IMR-90 (cell line): ENCODE measurements around the gene IL17RE. TPM values are rescaled to one million over a fixed set of nuclear protein-coding genes. Genes with fewer than 3 reads are reported as not detected.

Experiments
- ATAC-seq: fragments of 200-7000 bp; cut with Tn5 transposase; 2 replicates; pipeline ENCODE4 v1.9.1; 2020; ENCODE audit warnings: low read depth, mild to moderate bottlenecking, moderate library complexity
- BruUV-seq: library from RNA; stranded (reverse); fragments of 400-500 nt; replicated peaks from 2 replicates; lab custom pipeline; 2021; lab: Mats Ljungman, UMichigan
- CTCF ChIA-PET: fragments of 300-600 bp; formaldehyde crosslinking; extraction: SDS; loops from one replicate; lab custom pipeline; 2021; ENCODE audit warnings: antibody characterized with exemption; lab: Yijun Ruan, JAX
- POLR2A ChIA-PET: fragments of 300-600 bp; sonication (Branson Sonifier 250); formaldehyde crosslinking; loops from one replicate; lab custom pipeline; 2022; ENCODE audit warnings: antibody characterized with exemption; ENCODE audit not compliant: unreplicated experiment; lab: Charles Lee
- DNase-seq: peaks from one replicate; pipeline ENCODE4 v3.0.0; 2013
- H2AFZ ChIP-seq: replicated peaks from 2 replicates; pipeline ENCODE3; 2013; ENCODE audit warnings: low read length, mild to moderate bottlenecking; ENCODE audit not compliant: poor library complexity
- H2AK5ac ChIP-seq: 2 replicates; pipeline ENCODE4 v1.6.1; 2013; ENCODE audit warnings: low read depth, low read length, inconsistent platforms
- H2AK9ac ChIP-seq: replicated peaks from 2 replicates; pipeline ENCODE3; 2013; ENCODE audit warnings: mild to moderate bottlenecking, low read depth, low read length, moderate library complexity; ENCODE audit not compliant: poor library complexity
- H2BK120ac ChIP-seq: 2 replicates; pipeline ENCODE4 v1.6.1; 2013; ENCODE audit warnings: low read depth, low read length, inconsistent platforms
- H2BK15ac ChIP-seq: 3 replicates; pipeline ENCODE4 v1.6.1; 2013; ENCODE audit warnings: low read depth, low read length, inconsistent platforms
- H2BK20ac ChIP-seq: 2 replicates; pipeline ENCODE4 v1.6.1; 2013; ENCODE audit warnings: low read depth, mild to moderate bottlenecking, inconsistent platforms, low read length, moderate library complexity
- H2BK5ac ChIP-seq: 2 replicates; pipeline ENCODE4 v1.6.1; 2013; ENCODE audit warnings: mild to moderate bottlenecking, low read depth, low read length, inconsistent platforms; ENCODE audit not compliant: poor library complexity, severe bottlenecking
- H3K14ac ChIP-seq: replicated peaks from 2 replicates; pipeline ENCODE4 v1.6.1; 2013; ENCODE audit warnings: low read depth, low read length, inconsistent platforms
- H3K18ac ChIP-seq: 2 replicates; pipeline ENCODE4 v1.6.1; 2013; ENCODE audit warnings: low read depth, low read length, control low read depth
- H3K23ac ChIP-seq: 2 replicates; pipeline ENCODE4 v1.6.1; 2013; ENCODE audit warnings: low read depth, low read length, inconsistent platforms
- H3K27ac ChIP-seq: 2 replicates; pipeline ENCODE4 v1.5.1; 2013; ENCODE audit warnings: mild to moderate bottlenecking, control low read depth, low read length; ENCODE audit not compliant: insufficient read depth
- H3K27me3 ChIP-seq: 2 replicates; pipeline ENCODE4 v1.6.1; 2013; ENCODE audit warnings: low read length; ENCODE audit not compliant: control insufficient read depth, insufficient read depth
- H3K36me3 ChIP-seq: 2 replicates; pipeline ENCODE4 v1.6.1; 2013; ENCODE audit warnings: low read length, mixed read lengths; ENCODE audit not compliant: control insufficient read depth, insufficient read depth
- H3K4ac ChIP-seq: 2 replicates; pipeline ENCODE4 v1.6.1; 2013; ENCODE audit warnings: low read depth, low read length, inconsistent platforms
- H3K4me1 ChIP-seq: 2 replicates; pipeline ENCODE4 v1.6.1; 2013; ENCODE audit warnings: low read length, mixed read lengths; ENCODE audit not compliant: control insufficient read depth, insufficient read depth
- H3K4me2 ChIP-seq: 2 replicates; pipeline ENCODE4 v1.6.1; 2013; ENCODE audit warnings: low read depth, mild to moderate bottlenecking, control low read depth, low read length, moderate library complexity
- H3K4me3 ChIP-seq: 2 replicates; pipeline ENCODE4 v1.5.1; 2013; ENCODE audit warnings: low read depth, mild to moderate bottlenecking, control low read depth, low read length, moderate library complexity; ENCODE audit not compliant: insufficient read depth
- H3K56ac ChIP-seq: 2 replicates; pipeline ENCODE4 v1.6.1; 2013; ENCODE audit warnings: low read length, inconsistent platforms; ENCODE audit not compliant: insufficient read depth; ENCODE audit errors: extremely low read depth
- H3K79me1 ChIP-seq, 2 experiments: 2 replicates each; pipeline ENCODE4 v1.6.1; 2013; ENCODE audit warnings: low read length in 2 of 2, inconsistent platforms in 1 of 2, low read depth in 1 of 2
- H3K9ac ChIP-seq: 2 replicates; pipeline ENCODE4 v1.6.1; 2013; ENCODE audit warnings: low read depth, low read length, control low read depth
- H3K9me1 ChIP-seq: 2 replicates; pipeline ENCODE4 v1.6.1; 2013; ENCODE audit warnings: low read length, inconsistent platforms; ENCODE audit not compliant: insufficient read depth
- H3K9me3 ChIP-seq: 2 replicates; pipeline ENCODE4 v1.6.1; 2013; ENCODE audit warnings: low read length; ENCODE audit not compliant: control insufficient read depth, insufficient read depth
- H4K20me1 ChIP-seq: 2 replicates; pipeline ENCODE4 v1.6.1; 2013; ENCODE audit warnings: low read length, inconsistent platforms; ENCODE audit not compliant: insufficient read depth
- H4K5ac ChIP-seq: 2 replicates; pipeline ENCODE4 v1.6.1; 2013; ENCODE audit warnings: mild to moderate bottlenecking, low read depth, low read length, control low read depth
- H4K8ac ChIP-seq, 2 experiments: 2 replicates each; pipeline ENCODE4 v1.6.1; 2013; ENCODE audit warnings: low read depth in 2 of 2, low read length in 2 of 2, control low read depth in 1 of 2, inconsistent platforms in 1 of 2
- H4K91ac ChIP-seq: 2 replicates; pipeline ENCODE4 v1.6.1; 2013; ENCODE audit warnings: low read depth, low read length, inconsistent platforms; ENCODE audit not compliant: insufficient read depth
- BHLHE40 ChIP-seq: fragments of 150-350 bp; IDR thresholded peaks from 2 replicates; pipeline ENCODE4 v1.6.1; 2016; ENCODE audit warnings: mild to moderate bottlenecking, low read depth, low read length
- CEBPB ChIP-seq: IDR thresholded peaks from 2 replicates; pipeline ENCODE4 v1.6.1; 2012; ENCODE audit warnings: low read depth, low read length, improper control_type of control experiment
- CHD1 ChIP-seq: IDR thresholded peaks from 2 replicates; pipeline ENCODE4 v1.6.1; 2012; ENCODE audit warnings: low read depth, low read length, improper control_type of control experiment
- FOS ChIP-seq: fragments of 150-350 bp; IDR thresholded peaks from 2 replicates; pipeline ENCODE4 v1.6.1; 2016; ENCODE audit warnings: low read depth, low read length
- MAFK ChIP-seq: IDR thresholded peaks from 2 replicates; pipeline ENCODE4 v1.6.1; 2012; ENCODE audit warnings: low read depth, low read length, improper control_type of control experiment
- MAZ ChIP-seq: IDR thresholded peaks from 2 replicates; pipeline ENCODE4 v1.6.1; 2012; ENCODE audit warnings: low read depth, mild to moderate bottlenecking, low read length, improper control_type of control experiment, moderate library complexity, borderline replicate concordance
- MXI1 ChIP-seq: IDR thresholded peaks from 2 replicates; pipeline ENCODE4 v1.6.1; 2012; ENCODE audit warnings: low read depth, mild to moderate bottlenecking, low read length, moderate library complexity, borderline replicate concordance
- NFE2L2 ChIP-seq: fragments of 150-350 bp; IDR thresholded peaks from 2 replicates; pipeline ENCODE4 v1.6.1; 2016; ENCODE audit warnings: low read depth, mild to moderate bottlenecking, low read length
- POLR2A ChIP-seq: IDR thresholded peaks from 2 replicates; pipeline ENCODE4 v1.6.1; 2012; ENCODE audit warnings: mild to moderate bottlenecking, low read depth, low read length
- RAD21 ChIP-seq: IDR thresholded peaks from 2 replicates; pipeline ENCODE4 v1.6.1; 2012; ENCODE audit warnings: low read length, improper control_type of control experiment
- RCOR1 ChIP-seq: IDR thresholded peaks from 2 replicates; pipeline ENCODE4 v1.6.1; 2012; ENCODE audit warnings: mild to moderate bottlenecking, low read length, improper control_type of control experiment; ENCODE audit not compliant: insufficient replicate concordance
- RFX5 ChIP-seq: IDR thresholded peaks from 2 replicates; pipeline ENCODE4 v1.8.0; 2012; ENCODE audit warnings: low read depth, mild to moderate bottlenecking, low read length, moderate library complexity
- SMC3 ChIP-seq: fragments of 150-350 bp; IDR thresholded peaks from 2 replicates; pipeline ENCODE4 v1.6.1; 2016; ENCODE audit warnings: low read depth, mild to moderate bottlenecking, antibody characterized with exemption, low read length, moderate library complexity
- USF2 ChIP-seq: fragments of 150-350 bp; IDR thresholded peaks from 2 replicates; pipeline ENCODE4 v1.6.1; 2017; ENCODE audit warnings: mild to moderate bottlenecking, antibody characterized with exemption, low read length, low read depth
- WGBS, 2 experiments: methylation state at CpG; one replicate each; pipeline versions ENCODE4 v1.1.5 to v1.1.7; 2013; ENCODE audit warnings: missing lambda C conversion rate in 2 of 2; ENCODE audit not compliant: insufficient read length in 1 of 2; ENCODE audit errors: extremely low coverage in 2 of 2; 5-methylcytosine and 5-hydroxymethylcytosine counted together
- dilution Hi-C: fragments of 300-500 bp; cut with HindIII; formaldehyde crosslinking; loops from one replicate; pipeline ENCODE4 v1.14.3; 2018; ENCODE audit warnings: low sequenced_read_pairs; ENCODE audit not compliant: unreplicated experiment
- in situ Hi-C: fragments of 300-500 bp; cut with MboI; formaldehyde crosslinking; loops from 3 replicates; pipeline ENCODE4 v1.14.3; 2019; ENCODE audit warnings: low sequenced_read_pairs, inconsistent platforms, mixed read lengths
- intact Hi-C: fragments of 100-400 bp; cut with micrococcal nuclease; formaldehyde crosslinking; loops from 2 replicates; pipeline ENCODE4 v1.10.0; 2022
- polyA plus RNA-seq, 3 experiments: library from polyadenylated mRNA; depleted of rRNA; stranded (reverse); fragments of >200 nt; gene quantifications; 2 replicates each; pipeline ENCODE4 v1.2.3, GENCODE V29; 2012; ENCODE audit warnings: low replicate concordance in 1 of 3
- total RNA-seq: library from RNA; depleted of rRNA; stranded (reverse); fragments of >200 nt; gene quantifications from 2 replicates; pipeline ENCODE4 v1.2.3, GENCODE V29; 2012
- TF ChIP-seq, protein P1 (sequence below): conservative IDR thresholded peaks from 2 replicates; pipeline ENCODE4 v1.5.1; 2012; ENCODE audit warnings: mild to moderate bottlenecking, low read depth, low read length, improper control_type of control experiment
- TF ChIP-seq, protein P2 (sequence below): fragments of 150-350 bp; IDR thresholded peaks from 2 replicates; pipeline ENCODE4 v1.6.1; 2016; ENCODE audit warnings: low read depth, mild to moderate bottlenecking, low read length, moderate library complexity, borderline replicate concordance

Gene IL17RE
- total and polyA plus RNA-seq, 2 of the 4 experiments (the other 2 are of a cell fraction): 0.90 to 7.2 TPM

DNA sequence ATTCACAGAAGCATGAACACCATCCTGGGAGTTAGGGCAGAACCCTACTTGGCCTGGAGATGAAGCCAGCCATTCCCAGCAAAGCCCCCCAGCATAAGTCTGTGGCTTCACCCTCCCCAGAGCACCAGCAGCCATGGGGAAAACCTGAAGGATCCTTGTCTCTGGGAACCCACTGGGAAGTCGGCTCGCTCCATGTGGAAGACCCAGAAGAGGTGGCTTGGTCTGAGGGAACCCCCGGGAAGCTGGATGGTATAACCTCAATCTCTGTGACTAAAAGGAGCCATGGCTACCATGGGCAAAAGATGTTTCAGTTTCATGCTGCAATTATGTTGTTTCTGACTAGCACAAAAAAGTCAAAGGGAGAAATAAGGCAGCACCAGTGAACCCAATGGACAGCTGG lies 47.1 kb upstream of the IL17RE start:
- Histone ChIP-seq H3K4me3 (no peak overlapping the region), H2BK120ac (no peak overlapping the region), H4K91ac (no peak overlapping the region), H3K9ac (no peak overlapping the region), H3K27me3 (peaks cover 9% of the 10 kb centered on the region), H3K4ac (no peak overlapping the region), H3K14ac (no peak overlapping the region), H3K9me1 (no peaks in the 10 kb centered on the region), H3K23ac (no peak overlapping the region), H3K79me1 (no peaks in the 10 kb centered on the region), H2AFZ (no peak overlapping the region), H3K18ac (no peak overlapping the region), H3K4me1 (no peaks in the 10 kb centered on the region), H4K5ac (no peak overlapping the region), H2AK9ac (no peak overlapping the region), H3K36me3 (no peaks in the 10 kb centered on the region), H3K4me2 (no peak overlapping the region), H4K8ac (no peak overlapping the region), H3K9me3 (no peaks in the 10 kb centered on the region), H2BK15ac (no peak overlapping the region), H3K56ac (no peak overlapping the region), H2BK20ac (no peak overlapping the region), H3K27ac (no peak overlapping the region), H2AK5ac (no peak overlapping the region), H4K20me1 (no peaks in the 10 kb centered on the region), H2BK5ac (no peak overlapping the region)
- ChIA-PET POLR2A (no interaction called here), CTCF (interaction anchor here (1.1 kb wide), 1 partner anchor 12 kb away, joined by 3 read pairs; the partner anchor contains the start of gene RPUSD3)
- dilution Hi-C loops: no loop called here
- in situ Hi-C loops: no loop called here
- intact Hi-C loops: no loop called here
- ATAC-seq: no peak
- DNase-seq: no peak
- no CpG with 5 or more reads among the region's 3 CpGs for WGBS, 2 experiments
- no TSS peak for BruUV-seq
- TF ChIP-seq USF2 (no peak), RCOR1 (no peak), BHLHE40 (no peak), RFX5 (no peak), POLR2A (no peak), FOS (no peak), SMC3 (no peak), MAFK (no peak), CHD1 (no peak), NFE2L2 (no peak), RAD21 (no peak), MXI1 (no peak), CEBPB (no peak), MAZ (no peak)
- TF ChIP-seq, protein P1, sequence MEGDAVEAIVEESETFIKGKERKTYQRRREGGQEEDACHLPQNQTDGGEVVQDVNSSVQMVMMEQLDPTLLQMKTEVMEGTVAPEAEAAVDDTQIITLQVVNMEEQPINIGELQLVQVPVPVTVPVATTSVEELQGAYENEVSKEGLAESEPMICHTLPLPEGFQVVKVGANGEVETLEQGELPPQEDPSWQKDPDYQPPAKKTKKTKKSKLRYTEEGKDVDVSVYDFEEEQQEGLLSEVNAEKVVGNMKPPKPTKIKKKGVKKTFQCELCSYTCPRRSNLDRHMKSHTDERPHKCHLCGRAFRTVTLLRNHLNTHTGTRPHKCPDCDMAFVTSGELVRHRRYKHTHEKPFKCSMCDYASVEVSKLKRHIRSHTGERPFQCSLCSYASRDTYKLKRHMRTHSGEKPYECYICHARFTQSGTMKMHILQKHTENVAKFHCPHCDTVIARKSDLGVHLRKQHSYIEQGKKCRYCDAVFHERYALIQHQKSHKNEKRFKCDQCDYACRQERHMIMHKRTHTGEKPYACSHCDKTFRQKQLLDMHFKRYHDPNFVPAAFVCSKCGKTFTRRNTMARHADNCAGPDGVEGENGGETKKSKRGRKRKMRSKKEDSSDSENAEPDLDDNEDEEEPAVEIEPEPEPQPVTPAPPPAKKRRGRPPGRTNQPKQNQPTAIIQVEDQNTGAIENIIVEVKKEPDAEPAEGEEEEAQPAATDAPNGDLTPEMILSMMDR: no peak
- TF ChIP-seq, protein P2, sequence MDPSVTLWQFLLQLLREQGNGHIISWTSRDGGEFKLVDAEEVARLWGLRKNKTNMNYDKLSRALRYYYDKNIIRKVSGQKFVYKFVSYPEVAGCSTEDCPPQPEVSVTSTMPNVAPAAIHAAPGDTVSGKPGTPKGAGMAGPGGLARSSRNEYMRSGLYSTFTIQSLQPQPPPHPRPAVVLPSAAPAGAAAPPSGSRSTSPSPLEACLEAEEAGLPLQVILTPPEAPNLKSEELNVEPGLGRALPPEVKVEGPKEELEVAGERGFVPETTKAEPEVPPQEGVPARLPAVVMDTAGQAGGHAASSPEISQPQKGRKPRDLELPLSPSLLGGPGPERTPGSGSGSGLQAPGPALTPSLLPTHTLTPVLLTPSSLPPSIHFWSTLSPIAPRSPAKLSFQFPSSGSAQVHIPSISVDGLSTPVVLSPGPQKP: no peak
